Activated naive CD4-positive, alpha-beta T cell treated with anti-CD3 and anti-CD28 coated beads for 36 hours (primary cell): Measurements from ENCODE around the gene RERE. TPM values are rescaled to one million over a fixed set of nuclear protein-coding genes. Genes with fewer than 3 reads are reported as not detected.
"Not testable (repeated sequence)": the region's sequence is repeated elsewhere in the genome, so short reads cannot be mapped to it uniquely, and the experiment has no call there.

Source experiments
- CTCF ChIA-PET: fragments of 350-600 bp; sonication (Branson Sonifier 250); formaldehyde crosslinking; loops from one replicate; lab custom pipeline; 2021; ENCODE audit warnings: antibody characterized with exemption; lab: Charles Lee
- DNase-seq: peaks from one replicate; pipeline ENCODE4 v3.0.0-alpha.2; 2020
- H3K27ac Mint-ChIP-seq: one replicate; pipeline ENCODE4 v1.8.0; 2021; ENCODE audit warnings: mild to moderate bottlenecking, mixed read lengths
- H3K27me3 Mint-ChIP-seq: one replicate; pipeline ENCODE4 v1.8.0; 2021; ENCODE audit warnings: low read depth, mixed read lengths
- H3K36me3 Mint-ChIP-seq: one replicate; pipeline ENCODE4 v1.8.0; 2021; ENCODE audit warnings: low read depth, mixed read lengths
- H3K4me1 Mint-ChIP-seq: one replicate; pipeline ENCODE4 v1.8.0; 2021; ENCODE audit warnings: low read depth, mixed read lengths
- H3K4me3 Mint-ChIP-seq: one replicate; pipeline ENCODE4 v1.8.0; 2021; ENCODE audit warnings: mild to moderate bottlenecking, moderate library complexity, mixed read lengths
- H3K9me3 Mint-ChIP-seq: one replicate; pipeline ENCODE4 v1.8.0; 2021; ENCODE audit warnings: mixed read lengths
- intact Hi-C: fragments of 100-400 bp; cut with micrococcal nuclease; formaldehyde crosslinking; loops from one replicate; pipeline ENCODE4 v1.15.1; 2023
- total RNA-seq, 2 experiments: library from RNA; stranded (reverse); gene quantifications; one replicate each; pipeline ENCODE4 v1.2.3, GENCODE V29; 2021

The RERE gene
- total RNA-seq, 2 experiments from 2014 or later = 46.4 to 47.6 TPM

DNA sequence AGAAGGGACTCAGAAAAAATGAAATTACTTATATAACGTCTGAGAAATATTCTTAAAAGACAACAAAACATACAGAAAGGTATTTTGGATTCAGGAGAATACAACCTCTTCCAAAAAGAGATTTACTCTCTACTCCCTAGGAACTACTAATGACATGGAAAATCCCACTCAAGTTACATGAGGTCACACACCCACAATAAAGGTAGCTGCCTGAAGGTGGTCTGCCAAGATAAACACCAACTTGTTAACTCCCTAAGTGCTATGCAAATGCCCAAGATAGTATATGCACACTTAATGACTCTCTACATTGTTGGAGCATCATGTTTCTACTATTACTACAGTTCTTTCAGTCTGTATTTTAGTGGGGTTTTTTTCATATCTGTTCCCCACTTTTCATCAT, 26.5 kb downstream of the RERE start:
- no peak overlapping the region for H3K27ac Mint-ChIP-seq
- peaks cover 5% of the 10 kb centered on the region for H3K36me3 Mint-ChIP-seq
- CTCF ChIA-PET = interaction anchor here (1.6 kb wide), 1 partner anchor 10 kb away, joined by 4 read pairs; no protein-coding TSS in a partner anchor
- H3K4me1 Mint-ChIP-seq = no peaks in the 10 kb centered on the region
- no peak for DNase-seq
- no peak overlapping the region for H3K4me3 Mint-ChIP-seq
- H3K27me3 Mint-ChIP-seq = no peaks in the 10 kb centered on the region
- intact Hi-C loops = no loop called here
- H3K9me3 Mint-ChIP-seq = no peaks in the 10 kb centered on the region

DNA sequence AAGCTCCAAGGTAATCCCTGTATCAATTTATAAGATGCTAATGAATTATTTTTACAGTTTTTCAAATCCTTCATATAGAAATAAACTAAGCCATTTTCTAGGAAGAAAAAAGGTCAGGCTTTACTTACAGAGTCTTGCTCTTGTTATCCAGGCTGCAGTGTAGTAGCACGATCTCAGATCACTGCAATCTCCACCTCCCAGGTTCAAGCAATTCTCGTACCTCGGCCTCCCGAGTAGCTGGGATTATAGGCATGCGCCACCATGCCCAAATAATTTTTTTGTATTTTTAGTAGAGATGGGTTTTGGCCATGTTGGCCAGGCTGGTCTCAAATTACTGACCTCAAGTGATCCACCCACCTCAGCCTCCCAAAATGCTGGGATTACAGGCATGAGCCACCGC, 27.0 kb downstream of the RERE start:
- intact Hi-C loops = no loop called here

GRCh38 chr1:8789314-8790214, 27.9 kb downstream of the RERE start:
- Mint-ChIP-seq H3K4me3 (no peak overlapping the region), H3K4me1 (no peaks in the 10 kb centered on the region), H3K27ac (no peak overlapping the region), H3K9me3 (no peaks in the 10 kb centered on the region), H3K27me3 (no peaks in the 10 kb centered on the region), H3K36me3 (peaks cover 5% of the 10 kb centered on the region)
- DNase-seq = no peak
- CTCF ChIA-PET = interaction anchor here (0.6 kb wide), 1 partner anchor 353 kb away, joined by 3 read pairs; no protein-coding TSS in a partner anchor
- intact Hi-C loops = loop anchor here (10.0 kb wide), 1 partner anchor 225 kb away; no protein-coding TSS in a partner anchor

More for the DNA sequence above, 27.0 kb downstream of the RERE start:
- DNase-seq = no peak
- no peak overlapping the region for H3K4me3 Mint-ChIP-seq
- no peaks in the 10 kb centered on the region for H3K4me1 Mint-ChIP-seq
- H3K9me3 Mint-ChIP-seq = no peaks in the 10 kb centered on the region
- CTCF ChIA-PET = interaction anchor here (1.6 kb wide), 1 partner anchor 9 kb away, joined by 4 read pairs; no protein-coding TSS in a partner anchor
- no peaks in the 10 kb centered on the region for H3K27me3 Mint-ChIP-seq
- peaks cover 5% of the 10 kb centered on the region for H3K36me3 Mint-ChIP-seq
- no peak overlapping the region for H3K27ac Mint-ChIP-seq

GRCh38 chr1:8787218-8787617, 30.2 kb downstream of the RERE start:
- peaks cover 5% of the 10 kb centered on the region for H3K36me3 Mint-ChIP-seq
- CTCF ChIA-PET = no interaction called here
- no peaks in the 10 kb centered on the region for H3K27me3 Mint-ChIP-seq
- DNase-seq = no peak
- no peak overlapping the region for H3K27ac Mint-ChIP-seq
- H3K4me3 Mint-ChIP-seq = no peak overlapping the region
- no peaks in the 10 kb centered on the region for H3K9me3 Mint-ChIP-seq
- H3K4me1 Mint-ChIP-seq = no peaks in the 10 kb centered on the region
- intact Hi-C loops = loop anchor here (10.0 kb wide), 1 partner anchor 228 kb away; no protein-coding TSS in a partner anchor

DNA sequence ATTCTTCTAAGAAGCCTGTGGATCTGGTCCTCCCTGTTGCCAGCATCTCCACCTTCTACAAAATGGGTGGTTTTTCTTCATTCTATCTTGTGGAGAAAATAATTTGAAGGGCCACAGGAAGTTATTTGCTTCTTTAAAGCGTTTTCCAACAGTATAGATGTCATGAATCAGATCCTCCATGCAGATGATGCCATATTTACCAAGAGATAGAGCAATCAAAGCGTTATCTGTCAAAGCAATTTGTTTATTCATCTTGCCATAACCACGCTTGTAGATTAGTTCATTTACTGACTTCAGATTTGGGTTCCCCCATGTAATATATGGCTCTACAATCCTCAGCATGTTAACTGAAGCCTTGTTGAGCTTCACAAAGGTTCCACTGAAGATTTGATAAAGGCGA, 31.2 kb downstream of the RERE start:
- H3K9me3 Mint-ChIP-seq, H3K27me3 Mint-ChIP-seq, H3K4me3 Mint-ChIP-seq, DNase-seq, H3K27ac Mint-ChIP-seq, H3K36me3 Mint-ChIP-seq, H3K4me1 Mint-ChIP-seq: not testable (repeated sequence)
- CTCF ChIA-PET = interaction anchor here (1.5 kb wide), 1 partner anchor 63 kb away, joined by 5 read pairs; no protein-coding TSS in a partner anchor
- intact Hi-C loops = loop anchor here (10.0 kb wide), 1 partner anchor 229 kb away; no protein-coding TSS in a partner anchor

GRCh38 chr1:8782955-8783354, 34.5 kb downstream of the RERE start:
- no peak for DNase-seq
- H3K27ac Mint-ChIP-seq = no peak overlapping the region
- intact Hi-C loops = loop anchor here (10.0 kb wide), 1 partner anchor 232 kb away; no protein-coding TSS in a partner anchor
- H3K9me3 Mint-ChIP-seq = no peaks in the 10 kb centered on the region
- CTCF ChIA-PET = interaction anchor here (1.0 to 1.7 kb wide), 3 partner anchors 44 to 222 kb away, joined by 3 to 7 read pairs (median 4); no protein-coding TSS in a partner anchor
- peaks cover 10% of the 10 kb centered on the region for H3K4me1 Mint-ChIP-seq
- H3K4me3 Mint-ChIP-seq = no peak overlapping the region
- H3K36me3 Mint-ChIP-seq = peaks cover 5% of the 10 kb centered on the region
- no peaks in the 10 kb centered on the region for H3K27me3 Mint-ChIP-seq

DNA sequence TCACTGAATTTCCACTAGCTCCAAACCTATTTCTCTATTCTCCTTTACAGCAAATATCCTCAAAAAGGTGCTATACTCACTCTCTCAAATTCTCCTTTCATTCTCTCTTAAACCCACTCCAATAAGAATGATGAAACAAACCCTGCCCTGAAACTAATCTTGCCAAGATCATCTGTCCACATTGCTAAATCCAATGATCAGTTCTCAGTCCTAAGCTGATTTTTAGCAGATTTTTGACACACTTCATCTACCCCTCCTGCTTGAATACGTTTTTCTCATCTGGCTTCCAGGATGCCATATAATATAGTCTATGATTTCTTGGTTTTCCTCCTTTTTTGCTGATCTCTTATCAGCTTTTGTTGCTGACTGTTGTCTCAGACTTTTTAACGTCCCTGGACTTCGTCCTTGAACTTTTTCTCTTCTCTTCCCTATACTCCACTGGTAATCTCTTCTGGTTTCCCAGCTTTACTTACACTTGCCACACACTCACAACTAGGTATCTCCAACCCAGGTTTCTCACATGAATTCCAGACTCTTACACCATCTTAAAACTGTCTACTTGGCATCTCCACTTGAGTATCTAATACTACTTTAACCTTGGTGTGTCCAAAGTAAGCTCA, 35.3 kb downstream of the RERE start:
- intact Hi-C loops = loop anchor here (10.0 kb wide), 1 partner anchor 233 kb away; no protein-coding TSS in a partner anchor
- Mint-ChIP-seq H3K9me3 (no peaks in the 10 kb centered on the region), H3K4me3 (no peak overlapping the region), H3K36me3 (peaks cover 4% of the 10 kb centered on the region), H3K27ac (no peak overlapping the region), H3K4me1 (peaks cover 10% of the 10 kb centered on the region), H3K27me3 (no peaks in the 10 kb centered on the region)
- no peak for DNase-seq
- CTCF ChIA-PET = interaction anchor here (0.6 to 1.7 kb wide), 6 partner anchors 43 to 662 kb away, joined by 3 to 7 read pairs (median 4); no protein-coding TSS in a partner anchor

DNA sequence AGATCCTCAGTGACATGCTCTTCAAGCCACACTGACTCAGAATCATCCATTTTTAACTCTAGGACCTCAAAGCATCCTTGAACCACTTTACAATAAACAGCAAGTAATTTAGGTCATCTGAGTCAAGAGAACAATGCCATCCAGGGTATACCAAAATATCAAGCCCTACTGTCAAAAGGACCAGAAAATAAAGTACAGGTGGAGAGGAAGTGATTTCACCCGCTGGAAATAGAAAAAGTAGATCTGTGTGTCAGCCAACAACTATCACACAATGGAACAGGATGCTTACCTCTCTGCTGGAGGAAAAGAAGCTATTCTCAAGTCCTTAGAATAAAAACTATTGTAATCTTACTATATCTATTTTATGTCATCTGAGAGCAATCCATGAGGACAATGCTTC, 37.0 kb downstream of the RERE start:
- no peak for DNase-seq
- no peaks in the 10 kb centered on the region for H3K36me3 Mint-ChIP-seq
- H3K27ac Mint-ChIP-seq = no peak overlapping the region
- H3K9me3 Mint-ChIP-seq = no peaks in the 10 kb centered on the region
- intact Hi-C loops = loop anchor here (10.0 kb wide), 1 partner anchor 234 kb away; no protein-coding TSS in a partner anchor
- peaks cover 10% of the 10 kb centered on the region for H3K4me1 Mint-ChIP-seq
- no peak overlapping the region for H3K4me3 Mint-ChIP-seq
- CTCF ChIA-PET = interaction anchor here (1.1 kb wide), 1 partner anchor 11 kb away, joined by 4 read pairs; no protein-coding TSS in a partner anchor
- no peaks in the 10 kb centered on the region for H3K27me3 Mint-ChIP-seq

GRCh38 chr1:8777867-8778266, 39.6 kb downstream of the RERE start:
- Mint-ChIP-seq H3K4me1 (peaks cover 10% of the 10 kb centered on the region), H3K4me3 (no peak overlapping the region), H3K9me3 (no peaks in the 10 kb centered on the region), H3K36me3 (peaks cover 2% of the 10 kb centered on the region), H3K27me3 (no peaks in the 10 kb centered on the region), H3K27ac (no peak overlapping the region)
- CTCF ChIA-PET = interaction anchor here (0.6 kb wide), 1 partner anchor 40 kb away, joined by 3 read pairs; no protein-coding TSS in a partner anchor
- no peak for DNase-seq
- intact Hi-C loops = no loop called here

DNA sequence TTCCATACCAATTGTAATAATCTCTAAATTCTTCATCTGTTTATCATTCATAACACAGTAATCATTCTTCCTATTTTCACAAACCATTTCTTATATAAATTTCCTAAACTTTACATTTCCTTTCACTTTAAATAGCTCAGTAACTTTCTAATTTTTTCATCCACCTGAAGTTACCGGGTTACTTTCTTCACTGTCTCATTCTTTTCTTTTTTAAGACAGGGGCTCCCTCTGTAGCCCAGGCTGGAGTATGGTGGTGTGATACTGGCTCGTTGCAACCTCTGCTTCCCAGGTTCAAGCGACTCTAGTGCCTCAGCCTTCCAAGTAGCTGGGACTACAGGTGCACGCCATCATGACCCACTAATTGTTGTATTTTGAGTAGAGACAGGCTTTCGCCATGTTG, 41.3 kb downstream of the RERE start:
- peaks cover 2% of the 10 kb centered on the region for H3K36me3 Mint-ChIP-seq
- no peak for DNase-seq
- H3K4me3 Mint-ChIP-seq = no peak overlapping the region
- H3K4me1 Mint-ChIP-seq = peaks cover 10% of the 10 kb centered on the region
- no peaks in the 10 kb centered on the region for H3K27me3 Mint-ChIP-seq
- H3K9me3 Mint-ChIP-seq = no peaks in the 10 kb centered on the region
- H3K27ac Mint-ChIP-seq = no peak overlapping the region
- CTCF ChIA-PET = no interaction called here
- intact Hi-C loops = no loop called here

DNA sequence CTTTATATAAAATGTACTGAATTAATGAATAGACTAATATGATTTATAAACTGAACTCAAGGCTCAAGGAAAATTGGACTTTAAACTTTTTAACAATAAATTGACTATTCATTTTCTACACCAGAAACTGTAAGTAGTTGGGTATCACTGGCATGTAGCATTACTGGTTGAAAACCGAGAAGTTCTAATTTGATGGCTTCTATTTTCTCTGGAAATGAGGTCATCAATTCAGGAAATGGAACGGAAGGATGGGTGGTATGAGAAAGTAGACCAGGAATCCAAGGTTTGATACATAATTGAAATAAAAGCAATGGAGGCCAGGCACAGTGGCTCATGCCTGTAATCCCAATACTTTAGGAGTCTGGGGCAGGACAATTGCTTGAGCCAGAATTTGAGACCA, 50.4 kb downstream of the RERE start:
- Mint-ChIP-seq H3K4me1 (peaks cover 6% of the 10 kb centered on the region), H3K27ac (no peak overlapping the region), H3K4me3 (no peak overlapping the region), H3K36me3 (peaks cover 6% of the 10 kb centered on the region), H3K9me3 (no peaks in the 10 kb centered on the region), H3K27me3 (no peaks in the 10 kb centered on the region)
- intact Hi-C loops = no loop called here
- DNase-seq = no peak
- CTCF ChIA-PET = no interaction called here

DNA sequence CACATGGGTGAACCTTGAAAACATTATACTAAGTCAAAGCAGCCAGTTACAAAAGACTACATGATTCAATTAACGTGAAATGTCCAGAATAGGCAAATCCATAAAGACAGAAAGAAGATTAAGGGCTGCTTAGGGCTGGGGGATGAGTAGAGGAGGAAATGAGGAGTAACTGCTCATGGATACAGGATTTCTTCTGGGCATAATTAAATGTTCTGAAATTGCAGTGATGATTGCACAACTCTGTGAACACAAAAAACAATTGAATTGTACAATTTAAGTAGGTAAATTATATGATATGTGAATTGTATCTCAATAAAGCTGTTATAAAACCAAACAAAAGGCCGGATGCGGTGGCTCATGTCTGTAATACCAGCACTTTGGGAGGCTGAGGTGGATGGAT, 52.2 kb downstream of the RERE start:
- CTCF ChIA-PET = interaction anchor here (0.6 kb wide), 1 partner anchor 27 kb away, joined by 5 read pairs; no protein-coding TSS in a partner anchor
- Mint-ChIP-seq H3K27me3 (no peaks in the 10 kb centered on the region), H3K36me3 (peaks cover 6% of the 10 kb centered on the region), H3K9me3 (no peaks in the 10 kb centered on the region), H3K4me1 (peaks cover 6% of the 10 kb centered on the region), H3K27ac (no peak overlapping the region), H3K4me3 (no peak overlapping the region)
- DNase-seq = no peak
- intact Hi-C loops = no loop called here
